HAP-1 (cell line): Measurements from ENCODE around the gene TRMT61A.

Experiments
- DNase-seq, 2 experiments: peaks; one replicate each; pipeline ENCODE4 v3.0.0-alpha.2; 2016 to 2020; ENCODE audit warnings: low spot score in 2 of 2
- H3K27me3 ChIP-seq: fragments of 250-450 bp; sonication (Bioruptor Pico); 2 replicates; pipeline ENCODE4 v1.5.1; 2020; ENCODE audit warnings: low read depth, mild to moderate bottlenecking, moderate library complexity
- H3K36me3 ChIP-seq: fragments of 250-450 bp; sonication (Bioruptor Pico); replicated peaks from 2 replicates; pipeline ENCODE4 v1.5.1; 2020; ENCODE audit warnings: mild to moderate bottlenecking
- H3K4me1 ChIP-seq: fragments of 250-450 bp; sonication (Bioruptor Pico); 2 replicates; pipeline ENCODE4 v1.5.1; 2020; ENCODE audit warnings: mild to moderate bottlenecking
- H3K4me3 ChIP-seq: fragments of 250-450 bp; sonication (Bioruptor Pico); 2 replicates; pipeline ENCODE4 v1.5.1; 2020; ENCODE audit warnings: mild to moderate bottlenecking, moderate library complexity
- H3K9me3 ChIP-seq: fragments of 250-450 bp; sonication (Bioruptor Pico); 2 replicates; pipeline ENCODE4 v1.5.1; 2020; ENCODE audit warnings: mild to moderate bottlenecking, moderate library complexity
- in situ Hi-C: fragments of 300-500 bp; cut with MboI; formaldehyde crosslinking; loops from 3 replicates; pipeline ENCODE4 v1.14.3; 2020; ENCODE audit warnings: low sequenced_read_pairs, inconsistent platforms, mixed read lengths

Gene TRMT61A

GRCh38 chr14:103531421-103532215, 2.6 kb downstream of the TRMT61A start:
- H3K27me3 ChIP-seq: no peaks in the 10 kb centered on the region
- in situ Hi-C loops: no loop called here
- H3K4me3 ChIP-seq: no peak overlapping the region
- peaks cover 28% of the 10 kb centered on the region for H3K36me3 ChIP-seq
- H3K9me3 ChIP-seq: no peaks in the 10 kb centered on the region
- peaks cover 16% of the 10 kb centered on the region for H3K4me1 ChIP-seq
- no peak for DNase-seq

GRCh38 chr14:103532216-103533136, 3.5 kb downstream of the TRMT61A start:
- Histone ChIP-seq H3K9me3 (no peaks in the 10 kb centered on the region), H3K36me3 (peaks cover 28% of the 10 kb centered on the region), H3K27me3 (no peaks in the 10 kb centered on the region), H3K4me3 (no peak overlapping the region), H3K4me1 (peaks cover 16% of the 10 kb centered on the region)
- no peak for DNase-seq
- in situ Hi-C loops: no loop called here

- peaks cover 28% of the 10 kb centered on the region for H3K36me3 ChIP-seq
- DNase-seq: no peak
- in situ Hi-C loops: no loop called here
- no peaks in the 10 kb centered on the region for H3K9me3 ChIP-seq
- no peaks in the 10 kb centered on the region for H3K27me3 ChIP-seq
- H3K4me1 ChIP-seq: peaks cover 10% of the 10 kb centered on the region
- no peak overlapping the region for H3K4me3 ChIP-seq
Measured at GRCh38 chr14:103533137-103533998, 4.4 kb downstream of the TRMT61A start.

GRCh38 chr14:103533999-103534575, 5.1 kb downstream of the TRMT61A start:
- no peaks in the 10 kb centered on the region for H3K27me3 ChIP-seq
- DNase-seq: no peak
- no peaks in the 10 kb centered on the region for H3K9me3 ChIP-seq
- H3K4me1 ChIP-seq: peaks cover 7% of the 10 kb centered on the region; the same call in 1 of the 2 replicates
- H3K36me3 ChIP-seq: peaks cover 28% of the 10 kb centered on the region
- no peak overlapping the region for H3K4me3 ChIP-seq
- in situ Hi-C loops: no loop called here

- no peak for DNase-seq
- Histone ChIP-seq H3K27me3 (no peaks in the 10 kb centered on the region), H3K4me1 (peaks cover 7% of the 10 kb centered on the region; the same call in 1 of the 2 replicates), H3K36me3 (peaks cover 28% of the 10 kb centered on the region), H3K9me3 (no peaks in the 10 kb centered on the region), H3K4me3 (no peak overlapping the region)
- in situ Hi-C loops: no loop called here
Measured at GRCh38 chr14:103534576-103535061, 5.6 kb downstream of the TRMT61A start.

GRCh38 chr14:103535081-103535890, 6.3 kb downstream of the TRMT61A start:
- peaks cover under 1% of the 10 kb centered on the region; the same call in 1 of the 2 replicates for H3K4me1 ChIP-seq
- H3K27me3 ChIP-seq: no peaks in the 10 kb centered on the region
- H3K4me3 ChIP-seq: no peak overlapping the region
- in situ Hi-C loops: no loop called here
- no peak for DNase-seq
- H3K36me3 ChIP-seq: peaks cover 26% of the 10 kb centered on the region
- H3K9me3 ChIP-seq: no peaks in the 10 kb centered on the region

- Histone ChIP-seq H3K9me3 (no peaks in the 10 kb centered on the region), H3K4me3 (no peak overlapping the region), H3K27me3 (no peaks in the 10 kb centered on the region), H3K36me3 (peaks cover 18% of the 10 kb centered on the region), H3K4me1 (peaks cover 3% of the 10 kb centered on the region; the same call in 1 of the 2 replicates)
- DNase-seq: no peak
- in situ Hi-C loops: no loop called here
Measured at GRCh38 chr14:103535891-103536565, 7.0 kb downstream of the TRMT61A start.

- peaks cover 3% of the 10 kb centered on the region; the same call in 1 of the 2 replicates for H3K4me1 ChIP-seq
- H3K4me3 ChIP-seq: no peak overlapping the region
- peaks cover 17% of the 10 kb centered on the region for H3K36me3 ChIP-seq
- in situ Hi-C loops: no loop called here
- no peaks in the 10 kb centered on the region for H3K27me3 ChIP-seq
- H3K9me3 ChIP-seq: no peaks in the 10 kb centered on the region
- DNase-seq: no peak
Measured at GRCh38 chr14:103536693-103537092, 7.7 kb downstream of the TRMT61A start.

GRCh38 chr14:103537175-103537990, 8.4 kb downstream of the TRMT61A start:
- Histone ChIP-seq H3K36me3 (peaks cover 14% of the 10 kb centered on the region), H3K9me3 (no peaks in the 10 kb centered on the region), H3K4me1 (peaks cover 6% of the 10 kb centered on the region), H3K4me3 (no peak overlapping the region), H3K27me3 (no peaks in the 10 kb centered on the region)
- DNase-seq: no peak
- in situ Hi-C loops: no loop called here

GRCh38 chr14:103538291-103539055, 9.5 kb downstream of the TRMT61A start:
- in situ Hi-C loops: no loop called here
- DNase-seq: no peak
- peaks cover 16% of the 10 kb centered on the region for H3K4me1 ChIP-seq
- no peaks in the 10 kb centered on the region for H3K27me3 ChIP-seq
- H3K4me3 ChIP-seq: no peak overlapping the region
- H3K9me3 ChIP-seq: no peaks in the 10 kb centered on the region
- peaks cover 4% of the 10 kb centered on the region for H3K36me3 ChIP-seq
